OCI-LY7 (cell line): ENCODE results near the gene FIGNL2. TPM values are rescaled to one million over a fixed set of nuclear protein-coding genes. Genes with fewer than 3 reads are reported as not detected.
"Not testable (repeated sequence)": the region's sequence is repeated elsewhere in the genome, so short reads cannot be mapped to it uniquely, and the experiment has no call there.

Experiments used
- BruUV-seq: library from RNA; stranded (reverse); fragments of 400-500 nt; replicated peaks from 2 replicates; lab custom pipeline; 2021; lab: Mats Ljungman, UMichigan
- CTCF ChIA-PET: fragments of 300-600 bp; sonication (Branson Sonifier 250); formaldehyde crosslinking; loops from one replicate; lab custom pipeline; 2022; ENCODE audit warnings: antibody characterized with exemption; ENCODE audit not compliant: unreplicated experiment; lab: Charles Lee
- POLR2A ChIA-PET: fragments of 300-600 bp; sonication (Branson Sonifier 250); formaldehyde crosslinking; loops from one replicate; lab custom pipeline; 2022; ENCODE audit warnings: antibody characterized with exemption; lab: Charles Lee
- DNase-seq: peaks from one replicate; pipeline ENCODE4 v3.0.0-alpha.2; 2015; ENCODE audit warnings: low spot score
- H2AFZ ChIP-seq: fragments of 200-600 bp; sonication (generic), shearing (Covaris generic); 2 replicates; pipeline ENCODE4 v1.6.1; 2014; ENCODE audit warnings: mild to moderate bottlenecking, antibody characterized with exemption, low read length, moderate library complexity
- H3K27ac ChIP-seq: fragments of 200-600 bp; sonication (generic); 2 replicates; pipeline ENCODE4 v1.5.1; 2014; ENCODE audit warnings: mixed run types, low read depth, mild to moderate bottlenecking, moderate library complexity, low read length, inconsistent platforms; ENCODE audit not compliant: poor library complexity, severe bottlenecking
- H3K36me3 ChIP-seq: fragments of 200-600 bp; sonication (generic); 2 replicates; pipeline ENCODE4 v1.6.1; 2014; ENCODE audit warnings: mild to moderate bottlenecking, antibody characterized with exemption, low read length, moderate library complexity, mixed read lengths; ENCODE audit not compliant: insufficient read depth
- H3K4me1 ChIP-seq: fragments of 200-600 bp; sonication (generic); 2 replicates; pipeline ENCODE4 v1.5.1; 2014; ENCODE audit warnings: mild to moderate bottlenecking, low read length; ENCODE audit not compliant: insufficient read depth, poor library complexity, severe bottlenecking
- H3K4me2 ChIP-seq: fragments of 200-600 bp; sonication (generic); 2 replicates; pipeline ENCODE4 v1.6.1; 2014; ENCODE audit warnings: mild to moderate bottlenecking, low read length
- H3K4me3 ChIP-seq: fragments of 200-600 bp; sonication (generic); 2 replicates; pipeline ENCODE4 v1.5.1; 2014; ENCODE audit warnings: mild to moderate bottlenecking, low read depth, low read length; ENCODE audit not compliant: poor library complexity, severe bottlenecking
- H3K79me2 ChIP-seq: fragments of 200-600 bp; sonication (generic); 2 replicates; pipeline ENCODE4 v1.6.1; 2016; ENCODE audit warnings: low read depth, mild to moderate bottlenecking, low read length, moderate library complexity, mixed read lengths; ENCODE audit not compliant: insufficient read depth
- H3K9me2 ChIP-seq: fragments of 200-600 bp; sonication (generic); 2 replicates; pipeline ENCODE4 v1.6.1; 2016; ENCODE audit warnings: mild to moderate bottlenecking, low read length, mixed read lengths; ENCODE audit not compliant: insufficient read depth
- H3K9me3 ChIP-seq: fragments of 200-600 bp; sonication (generic); 2 replicates; pipeline ENCODE4 v1.6.1; 2014; ENCODE audit warnings: mild to moderate bottlenecking, mixed run types, low read length, mixed read lengths
- H4K20me1 ChIP-seq: fragments of 200-600 bp; sonication (generic); 2 replicates; pipeline ENCODE4 v1.6.1; 2014; ENCODE audit warnings: mild to moderate bottlenecking, antibody characterized with exemption, low read length, moderate library complexity, mixed read lengths; ENCODE audit not compliant: insufficient read depth
- EZH2phosphoT487 ChIP-seq: fragments of 200-600 bp; sonication (generic); IDR thresholded peaks from 2 replicates; pipeline ENCODE4 v1.6.1; 2018; ENCODE audit warnings: low read depth, borderline replicate concordance, mild to moderate bottlenecking, mixed run types, antibody characterized with exemption, low read length, moderate library complexity, mixed read lengths
- intact Hi-C: fragments of 100-400 bp; cut with micrococcal nuclease; formaldehyde crosslinking; loops from one replicate; pipeline ENCODE4 v1.10.0; 2022; ENCODE audit not compliant: unreplicated experiment
- total RNA-seq, 2 experiments: library from RNA; depleted of rRNA in 1 of 2; stranded (reverse); fragments of >200 nt in 1 of 2; shearing (Covaris generic) in 1 of 2; gene quantifications; 2 replicates each; pipeline ENCODE4 v1.2.3, GENCODE V29; 2014 to 2022
- TF ChIP-seq, protein P1 (sequence below): fragments of 200-600 bp; sonication (generic); conservative IDR thresholded peaks from 2 replicates; pipeline ENCODE4 v1.5.1; 2014; ENCODE audit warnings: mild to moderate bottlenecking, antibody characterized with exemption, low read length, moderate library complexity, mixed read lengths

FIGNL2 gene
- total RNA-seq, 2 experiments from 2014 or later = not detected

DNA sequence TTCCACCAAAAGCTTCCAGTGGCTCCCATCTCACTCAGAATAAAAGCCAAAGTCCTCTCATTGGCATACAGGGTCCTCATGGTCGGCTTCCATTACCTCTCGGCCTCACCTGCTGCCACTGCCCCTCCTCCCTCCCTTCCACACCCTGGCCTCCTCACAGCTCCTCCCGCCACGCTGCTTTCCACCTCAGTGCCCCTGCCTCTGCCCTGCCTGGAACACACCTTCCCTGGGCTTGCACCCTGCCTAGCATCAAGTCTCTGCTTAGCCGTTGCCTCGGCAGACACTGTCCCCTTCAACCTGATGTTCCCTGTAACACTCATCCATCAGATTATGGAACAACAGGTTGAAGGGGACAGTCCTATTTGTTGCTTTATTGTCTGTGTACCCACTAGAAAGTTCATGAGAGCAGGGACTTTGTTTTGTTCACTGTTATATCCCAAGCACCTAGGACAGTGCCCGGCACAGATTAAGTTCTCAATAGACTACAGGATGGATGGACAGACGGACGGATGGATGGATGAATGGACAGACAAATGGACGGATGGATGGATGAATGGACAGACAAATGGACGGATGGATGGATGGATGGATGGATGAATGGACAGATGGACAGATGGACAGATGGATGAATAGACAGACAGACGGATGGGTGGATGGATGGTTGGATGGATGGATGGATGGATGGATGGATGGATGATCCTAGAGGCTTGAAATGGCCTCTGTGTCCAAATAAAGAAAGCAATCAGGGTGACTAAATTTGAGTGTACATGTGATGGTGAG lies 14.9 kb downstream of the FIGNL2 start:
- H3K4me2 ChIP-seq = no peak overlapping the region
- H3K9me2 ChIP-seq = no peaks in the 10 kb centered on the region
- no TSS peak for BruUV-seq

GRCh38 chr12:51832354-51833107 lies 16.0 kb downstream of the FIGNL2 start:
- Histone ChIP-seq H3K4me1 (peaks cover 13% of the 10 kb centered on the region), H3K9me3 (no peaks in the 10 kb centered on the region), H2AFZ (no peak overlapping the region), H3K27ac (no peak overlapping the region), H3K4me2 (peak overlapping the region; percentile 18; the same call in 1 of the 2 replicates), H3K4me3 (no peak overlapping the region), H3K9me2 (no peaks in the 10 kb centered on the region), H4K20me1 (no peaks in the 10 kb centered on the region), H3K36me3 (no peaks in the 10 kb centered on the region), H3K79me2 (no peaks in the 10 kb centered on the region)
- POLR2A ChIA-PET = interaction anchor here (0.5 to 0.8 kb wide), 3 partner anchors 39 to 1177 kb away, joined by 3 to 5 read pairs (median 3); no protein-coding TSS in a partner anchor
- peak; percentile 46 for DNase-seq
- CTCF ChIA-PET = no interaction called here
- TF ChIP-seq, protein P1, sequence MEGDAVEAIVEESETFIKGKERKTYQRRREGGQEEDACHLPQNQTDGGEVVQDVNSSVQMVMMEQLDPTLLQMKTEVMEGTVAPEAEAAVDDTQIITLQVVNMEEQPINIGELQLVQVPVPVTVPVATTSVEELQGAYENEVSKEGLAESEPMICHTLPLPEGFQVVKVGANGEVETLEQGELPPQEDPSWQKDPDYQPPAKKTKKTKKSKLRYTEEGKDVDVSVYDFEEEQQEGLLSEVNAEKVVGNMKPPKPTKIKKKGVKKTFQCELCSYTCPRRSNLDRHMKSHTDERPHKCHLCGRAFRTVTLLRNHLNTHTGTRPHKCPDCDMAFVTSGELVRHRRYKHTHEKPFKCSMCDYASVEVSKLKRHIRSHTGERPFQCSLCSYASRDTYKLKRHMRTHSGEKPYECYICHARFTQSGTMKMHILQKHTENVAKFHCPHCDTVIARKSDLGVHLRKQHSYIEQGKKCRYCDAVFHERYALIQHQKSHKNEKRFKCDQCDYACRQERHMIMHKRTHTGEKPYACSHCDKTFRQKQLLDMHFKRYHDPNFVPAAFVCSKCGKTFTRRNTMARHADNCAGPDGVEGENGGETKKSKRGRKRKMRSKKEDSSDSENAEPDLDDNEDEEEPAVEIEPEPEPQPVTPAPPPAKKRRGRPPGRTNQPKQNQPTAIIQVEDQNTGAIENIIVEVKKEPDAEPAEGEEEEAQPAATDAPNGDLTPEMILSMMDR = no peak
- no peak for TF ChIP-seq EZH2phosphoT487
- BruUV-seq = no TSS peak
- intact Hi-C loops = no loop called here

More for the DNA sequence above, 14.9 kb downstream of the FIGNL2 start:
- H3K79me2 ChIP-seq = no peaks in the 10 kb centered on the region
- ChIA-PET POLR2A (no interaction called here), CTCF (no interaction called here)
- no peak overlapping the region for H3K27ac ChIP-seq
- H2AFZ ChIP-seq = no peak overlapping the region
- no peaks in the 10 kb centered on the region for H3K36me3 ChIP-seq
- no peak overlapping the region for H3K4me3 ChIP-seq
- H3K9me3 ChIP-seq = no peaks in the 10 kb centered on the region
- intact Hi-C loops = no loop called here
- no peaks in the 10 kb centered on the region for H4K20me1 ChIP-seq
- TF ChIP-seq, protein P1 = no peak
- TF ChIP-seq EZH2phosphoT487 = no peak
- peaks cover 13% of the 10 kb centered on the region for H3K4me1 ChIP-seq
- no peak for DNase-seq

DNA sequence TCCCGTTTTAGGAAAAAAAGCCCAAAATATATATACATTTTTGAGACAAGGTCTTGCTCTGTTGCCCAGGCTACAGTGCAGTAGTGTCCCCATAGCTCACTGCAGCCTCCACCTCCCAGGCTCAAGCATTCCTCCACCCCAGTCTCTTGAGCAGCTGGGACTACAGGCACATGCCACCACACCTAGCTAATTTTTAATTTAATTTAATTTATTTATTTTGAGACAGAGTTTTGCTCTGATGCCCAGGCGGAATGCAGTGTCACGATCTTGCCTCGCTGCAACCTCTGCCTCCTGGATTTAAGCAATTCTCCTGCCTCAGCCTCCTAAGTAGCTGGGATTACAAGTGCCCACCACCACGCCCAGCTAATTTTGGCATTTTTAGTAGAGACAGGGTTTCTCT lies 16.7 kb downstream of the FIGNL2 start:
- H3K4me3 ChIP-seq, POLR2A ChIA-PET, H3K9me3 ChIP-seq, BruUV-seq, H3K27ac ChIP-seq, H2AFZ ChIP-seq, H3K4me2 ChIP-seq, H3K79me2 ChIP-seq, CTCF ChIA-PET, H3K36me3 ChIP-seq, H4K20me1 ChIP-seq, intact Hi-C loops, H3K9me2 ChIP-seq, DNase-seq: not testable (repeated sequence)
- peaks cover 13% of the 10 kb centered on the region for H3K4me1 ChIP-seq
